Chondrocyte (in vitro differentiated cells): Measurements from ENCODE around the gene ZNF385A. TPM values are rescaled to one million over a fixed set of nuclear protein-coding genes. Genes with fewer than 3 reads are reported as not detected.
"Not testable (repeated sequence)": the region's sequence is repeated elsewhere in the genome, so short reads cannot be mapped to it uniquely, and the experiment has no call there.

Experiments used
- DNase-seq: peaks from one replicate; pipeline ENCODE4 v3.0.0; 2021; ENCODE audit warnings: mixed read lengths, low spot score
- H3K27ac Mint-ChIP-seq: one replicate; pipeline ENCODE4 v1.8.0; 2021; ENCODE audit warnings: mild to moderate bottlenecking, moderate library complexity, mixed read lengths; ENCODE audit not compliant: unreplicated experiment
- H3K27me3 Mint-ChIP-seq: 2 replicates; pipeline ENCODE4 v1.8.0; 2021; ENCODE audit warnings: low read depth, mixed read lengths
- H3K36me3 Mint-ChIP-seq: 2 replicates; pipeline ENCODE4 v1.8.0; 2021; ENCODE audit warnings: low read depth, mixed read lengths
- H3K4me1 Mint-ChIP-seq: 2 replicates; pipeline ENCODE4 v1.8.0; 2021; ENCODE audit warnings: low read depth, mild to moderate bottlenecking, mixed read lengths
- H3K4me3 Mint-ChIP-seq: one replicate; pipeline ENCODE4 v1.8.0; 2021; ENCODE audit warnings: mild to moderate bottlenecking, moderate library complexity, mixed read lengths; ENCODE audit not compliant: unreplicated experiment
- H3K9me3 Mint-ChIP-seq: 2 replicates; pipeline ENCODE4 v1.8.0; 2021; ENCODE audit warnings: low read depth, mixed read lengths
- CTCF ChIP-seq: fragments of 200-600 bp; sonication (generic); IDR thresholded peaks from 2 replicates; pipeline ENCODE4 v1.5.0; 2021; ENCODE audit warnings: antibody characterized with exemption, mild to moderate bottlenecking, moderate library complexity
- microRNA-seq: library from miRNA; unstranded; fragments of <30 nt; microRNA quantifications from one replicate; pipeline ENCODE4 v1.2.0, GENCODE V29; 2020; ENCODE audit warnings: borderline number of aligned reads
- total RNA-seq: library from RNA; stranded (reverse); gene quantifications from 3 replicates; pipeline ENCODE4 v1.2.1, GENCODE V29; 2021

Gene ZNF385A
- total RNA-seq, 1 donor from 2014 or later = 6.8 TPM

- H3K27ac Mint-ChIP-seq = peak overlapping the region; percentile 63
Observed at GRCh38 chr12:54329759-54330158, 54.8 kb downstream of the ZNF385A start.

GRCh38 chr12:54328595-54329337, 55.8 kb downstream of the ZNF385A start:
- Mint-ChIP-seq H3K9me3 (no peaks in the 10 kb centered on the region), H3K27ac (peak overlapping the region; percentile 15), H3K4me3 (no peak overlapping the region), H3K27me3 (no peaks in the 10 kb centered on the region), H3K36me3 (peaks cover 2% of the 10 kb centered on the region), H3K4me1 (peaks cover 55% of the 10 kb centered on the region)
- no peak for TF ChIP-seq CTCF
- DNase-seq = no peak

More at GRCh38 chr12:54329759-54330158, 54.8 kb downstream of the ZNF385A start:
- no peaks in the 10 kb centered on the region for H3K27me3 Mint-ChIP-seq
- H3K4me1 Mint-ChIP-seq = peaks cover 51% of the 10 kb centered on the region
- peaks cover 2% of the 10 kb centered on the region for H3K36me3 Mint-ChIP-seq
- H3K9me3 Mint-ChIP-seq = no peaks in the 10 kb centered on the region
- DNase-seq = no peak
- TF ChIP-seq CTCF = no peak
- H3K4me3 Mint-ChIP-seq = no peak overlapping the region

- Mint-ChIP-seq H3K4me1 (peaks cover 48% of the 10 kb centered on the region), H3K4me3 (peak overlapping the region; percentile 98), H3K27ac (peak overlapping the region; percentile 100)
- DNase-seq = peak; percentile 29
- H3K36me3 Mint-ChIP-seq, H3K9me3 Mint-ChIP-seq, H3K27me3 Mint-ChIP-seq: not testable (repeated sequence)
Observed at GRCh38 chr12:54325442-54326109, 59.0 kb downstream of the ZNF385A start.

GRCh38 chr12:54324617-54325441, 59.7 kb downstream of the ZNF385A start, which contains the start of gene COPZ1:
COPZ1 (plus strand) TSS chr12:54325131; CDS start chr12:54325164, 33 bp downstream.
- no peaks in the 10 kb centered on the region for H3K27me3 Mint-ChIP-seq
- peaks cover 2% of the 10 kb centered on the region for H3K36me3 Mint-ChIP-seq
- no peaks in the 10 kb centered on the region for H3K9me3 Mint-ChIP-seq
- H3K27ac Mint-ChIP-seq = peak within 1 kb of the TSS; percentile 100
- peak; percentile 96 for DNase-seq
- peaks cover 41% of the 10 kb centered on the region for H3K4me1 Mint-ChIP-seq
- H3K4me3 Mint-ChIP-seq = peak within 1 kb of the TSS; percentile 98
- TF ChIP-seq CTCF = peak; percentile 91

- Mint-ChIP-seq H3K4me3 (no peak overlapping the region), H3K4me1 (peaks cover 16% of the 10 kb centered on the region)
Observed at GRCh38 chr12:54321363-54321762, 63.2 kb downstream of the ZNF385A start.

More at GRCh38 chr12:54321363-54321762, 63.2 kb downstream of the ZNF385A start:
- Mint-ChIP-seq H3K36me3 (no peaks in the 10 kb centered on the region), H3K27ac (no peak overlapping the region), H3K27me3 (no peaks in the 10 kb centered on the region), H3K9me3 (no peaks in the 10 kb centered on the region)
- no peak for DNase-seq
- TF ChIP-seq CTCF = no peak

Small RNAs within 50 kb of the gene (microRNA-seq; reads per million reads assigned to microRNA genes)
- 239 reads per million, percentile 67 among the genes with 10 or more reads in this experiment for gene MIR148B

Other genes with a start within 250 kb of the ZNF385A start
- gene SMUG1, start 195.7 kb downstream of the ZNF385A start, total RNA-seq = 21.1 to 28.7 TPM (median 23.6 TPM) in 3 replicates
- 79.4 to 141 TPM (median 81.8 TPM) in 3 replicates for gene CBX5, start 104.6 kb downstream of the ZNF385A start, total RNA-seq
- gene HNRNPA1, start 104.0 kb downstream of the ZNF385A start, total RNA-seq = 485 to 774 TPM (median 502 TPM) in 3 replicates
- gene NFE2, start 83.7 kb downstream of the ZNF385A start, total RNA-seq = not detected in 3 replicates
- gene COPZ1, start 59.6 kb downstream of the ZNF385A start, total RNA-seq = 101 to 119 TPM (median 108 TPM) in 3 replicates
- gene GPR84, start 20.2 kb downstream of the ZNF385A start, total RNA-seq = not detected in 3 replicates
- 121 to 160 TPM (median 152 TPM) in 3 replicates for gene ITGA5, start 34.5 kb upstream of the ZNF385A start, total RNA-seq
- not detected in 3 replicates for gene GTSF1, start 88.9 kb upstream of the ZNF385A start, total RNA-seq
- not detected in 3 replicates for gene NCKAP1L, start 113.0 kb upstream of the ZNF385A start, total RNA-seq
- gene PDE1B, start 164.9 kb upstream of the ZNF385A start, total RNA-seq = 0.12 TPM in 1 of 3 replicates, not detected in the others
- not detected in 3 replicates for gene PPP1R1A, start 203.9 kb upstream of the ZNF385A start, total RNA-seq